ENCODE measurements around the gene DCC.

Gene DCC

GRCh38 chr18:52504589-52504988, 164.6 kb downstream of the DCC start:
- H3K4me3 ChIP-seq (ENCODE audit: insufficient read depth in 1 of 2, low read depth in 1 of 2, low read length in 2 of 2) = no peak overlapping the region
- H3K27me3 ChIP-seq (ENCODE audit: control insufficient read depth in 1 of 2, insufficient read depth in 1 of 2, low read length in 2 of 2) = no peaks in the 10 kb centered on the region
- H3K18ac ChIP-seq (ENCODE audit: low read depth in 1 of 2, low read length in 2 of 2) = no peak overlapping the region
- no peak for DNase-seq
- no peaks in the 10 kb centered on the region for H3K4me1 ChIP-seq (ENCODE audit: control insufficient read depth, insufficient read depth, low read depth, low read length)
- H2BK15ac ChIP-seq (ENCODE audit: low read depth, poor library complexity, severe bottlenecking) = no peak overlapping the region
- H3K14ac ChIP-seq (ENCODE audit: low read length in 2 of 2) = no peak overlapping the region
- no peak overlapping the region for H3K4me2 ChIP-seq (ENCODE audit: low read length, poor library complexity, severe bottlenecking)
- no peak overlapping the region for H2BK12ac ChIP-seq (ENCODE audit: low read length in 2 of 2)
- H4K91ac ChIP-seq (ENCODE audit: low read length) = no peak overlapping the region
- no peaks in the 10 kb centered on the region for H3K9me3 ChIP-seq (ENCODE audit: control insufficient read depth, low read length)
- WGBS = 63% methylated on average over 5 of the region's 5 CpGs
- H2BK5ac ChIP-seq (ENCODE audit: low read depth, low read length, poor library complexity, severe bottlenecking) = no peak overlapping the region
- no peak overlapping the region for H4K8ac ChIP-seq (ENCODE audit: low read length)
- no peak overlapping the region for H2AFZ ChIP-seq (ENCODE audit: low read depth, low read length)
- H2AK5ac ChIP-seq (ENCODE audit: low read length, severe bottlenecking) = no peak overlapping the region
- no peak overlapping the region for H3K9ac ChIP-seq (ENCODE audit: low read length)
- no peak overlapping the region for H3K27ac ChIP-seq (ENCODE audit: low read length, poor library complexity, severe bottlenecking)
- H3K36me3 ChIP-seq (ENCODE audit: control insufficient read depth in 1 of 2, insufficient read depth in 2 of 2, low read depth in 1 of 2, low read length in 2 of 2) = no peaks in the 10 kb centered on the region
- no peak overlapping the region for H3K23ac ChIP-seq (ENCODE audit: low read length in 2 of 2)
- no peak overlapping the region for H3K4ac ChIP-seq (ENCODE audit: low read depth in 1 of 2, low read length in 2 of 2)
- no peaks in the 10 kb centered on the region for H3K79me1 ChIP-seq (replicated peaks; ENCODE audit: low read length, poor library complexity, severe bottlenecking)
- no peak overlapping the region for H2BK120ac ChIP-seq (ENCODE audit: low read depth, low read length)

GRCh38 chr18:52510139-52510538, 170.1 kb downstream of the DCC start:
- Histone ChIP-seq H2BK5ac (ENCODE audit: low read depth, low read length, poor library complexity, severe bottlenecking) (no peak overlapping the region), H2AFZ (ENCODE audit: low read depth, low read length) (no peak overlapping the region), H2AK5ac (ENCODE audit: low read length, severe bottlenecking) (no peak overlapping the region), H3K4me1 (ENCODE audit: control insufficient read depth, insufficient read depth, low read depth, low read length) (no peaks in the 10 kb centered on the region), H3K14ac (ENCODE audit: low read length in 2 of 2) (no peak overlapping the region), H3K9me3 (ENCODE audit: control insufficient read depth, low read length) (no peaks in the 10 kb centered on the region), H3K9ac (ENCODE audit: low read length) (no peak overlapping the region), H2BK12ac (ENCODE audit: low read length in 2 of 2) (no peak overlapping the region), H3K4ac (ENCODE audit: low read depth in 1 of 2, low read length in 2 of 2) (no peak overlapping the region), H3K18ac (ENCODE audit: low read depth in 1 of 2, low read length in 2 of 2) (no peak overlapping the region), H4K91ac (ENCODE audit: low read length) (no peak overlapping the region), H2BK15ac (ENCODE audit: low read depth, poor library complexity, severe bottlenecking) (no peak overlapping the region), H3K23ac (ENCODE audit: low read length in 2 of 2) (no peak overlapping the region), H3K79me1 (replicated peaks; ENCODE audit: low read length, poor library complexity, severe bottlenecking) (no peaks in the 10 kb centered on the region), H3K27ac (ENCODE audit: low read length, poor library complexity, severe bottlenecking) (no peak overlapping the region), H3K27me3 (ENCODE audit: control insufficient read depth in 1 of 2, insufficient read depth in 1 of 2, low read length in 2 of 2) (no peaks in the 10 kb centered on the region), H3K4me3 (ENCODE audit: insufficient read depth in 1 of 2, low read depth in 1 of 2, low read length in 2 of 2) (no peak overlapping the region), H2BK120ac (ENCODE audit: low read depth, low read length) (no peak overlapping the region), H3K36me3 (ENCODE audit: control insufficient read depth in 1 of 2, insufficient read depth in 2 of 2, low read depth in 1 of 2, low read length in 2 of 2) (no peaks in the 10 kb centered on the region), H4K8ac (ENCODE audit: low read length) (no peak overlapping the region), H3K4me2 (ENCODE audit: low read length, poor library complexity, severe bottlenecking) (no peak overlapping the region)
- DNase-seq = no peak
- WGBS = 82% methylated on average over 3 of the region's 3 CpGs

- Histone ChIP-seq H3K4me1 (ENCODE audit: control insufficient read depth, insufficient read depth, low read depth, low read length) (no peaks in the 10 kb centered on the region), H3K4me2 (ENCODE audit: low read length, poor library complexity, severe bottlenecking) (no peak overlapping the region), H2AFZ (ENCODE audit: low read depth, low read length) (no peak overlapping the region), H2BK5ac (ENCODE audit: low read depth, low read length, poor library complexity, severe bottlenecking) (no peak overlapping the region), H2BK15ac (ENCODE audit: low read depth, poor library complexity, severe bottlenecking) (no peak overlapping the region), H3K14ac (ENCODE audit: low read length in 2 of 2) (no peak overlapping the region), H2BK12ac (ENCODE audit: low read length in 2 of 2) (no peak overlapping the region), H3K27me3 (ENCODE audit: control insufficient read depth in 1 of 2, insufficient read depth in 1 of 2, low read length in 2 of 2) (no peaks in the 10 kb centered on the region), H2AK5ac (ENCODE audit: low read length, severe bottlenecking) (no peak overlapping the region), H3K9me3 (ENCODE audit: control insufficient read depth, low read length) (no peaks in the 10 kb centered on the region), H3K79me1 (replicated peaks; ENCODE audit: low read length, poor library complexity, severe bottlenecking) (no peaks in the 10 kb centered on the region), H3K9ac (ENCODE audit: low read length) (no peak overlapping the region), H3K18ac (ENCODE audit: low read depth in 1 of 2, low read length in 2 of 2) (no peak overlapping the region), H2BK120ac (ENCODE audit: low read depth, low read length) (no peak overlapping the region), H4K91ac (ENCODE audit: low read length) (no peak overlapping the region), H3K4me3 (ENCODE audit: insufficient read depth in 1 of 2, low read depth in 1 of 2, low read length in 2 of 2) (no peak overlapping the region), H3K4ac (ENCODE audit: low read depth in 1 of 2, low read length in 2 of 2) (no peak overlapping the region), H3K36me3 (ENCODE audit: control insufficient read depth in 1 of 2, insufficient read depth in 2 of 2, low read depth in 1 of 2, low read length in 2 of 2) (no peaks in the 10 kb centered on the region), H3K27ac (ENCODE audit: low read length, poor library complexity, severe bottlenecking) (no peak overlapping the region), H3K23ac (ENCODE audit: low read length in 2 of 2) (no peak overlapping the region), H4K8ac (ENCODE audit: low read length) (no peak overlapping the region)
- DNase-seq = no peak
- 62% methylated on average over 2 of the region's 2 CpGs for WGBS
Observed at GRCh38 chr18:52518086-52518485, 178.1 kb downstream of the DCC start.

GRCh38 chr18:52519021-52519420, 179.0 kb downstream of the DCC start:
- Histone ChIP-seq H3K4me3 (ENCODE audit: insufficient read depth in 1 of 2, low read depth in 1 of 2, low read length in 2 of 2) (no peak overlapping the region), H3K27me3 (ENCODE audit: control insufficient read depth in 1 of 2, insufficient read depth in 1 of 2, low read length in 2 of 2) (no peaks in the 10 kb centered on the region), H2BK15ac (ENCODE audit: low read depth, poor library complexity, severe bottlenecking) (no peak overlapping the region), H3K4me2 (ENCODE audit: low read length, poor library complexity, severe bottlenecking) (no peak overlapping the region), H3K18ac (ENCODE audit: low read depth in 1 of 2, low read length in 2 of 2) (no peak overlapping the region), H3K4ac (ENCODE audit: low read depth in 1 of 2, low read length in 2 of 2) (no peak overlapping the region), H2BK12ac (ENCODE audit: low read length in 2 of 2) (no peak overlapping the region), H3K27ac (ENCODE audit: low read length, poor library complexity, severe bottlenecking) (no peak overlapping the region), H3K23ac (ENCODE audit: low read length in 2 of 2) (no peak overlapping the region), H3K79me1 (replicated peaks; ENCODE audit: low read length, poor library complexity, severe bottlenecking) (no peaks in the 10 kb centered on the region), H3K9me3 (ENCODE audit: control insufficient read depth, low read length) (no peaks in the 10 kb centered on the region), H2BK120ac (ENCODE audit: low read depth, low read length) (no peak overlapping the region), H2AFZ (ENCODE audit: low read depth, low read length) (no peak overlapping the region), H3K14ac (ENCODE audit: low read length in 2 of 2) (no peak overlapping the region), H2AK5ac (ENCODE audit: low read length, severe bottlenecking) (no peak overlapping the region), H3K9ac (ENCODE audit: low read length) (no peak overlapping the region), H3K4me1 (ENCODE audit: control insufficient read depth, insufficient read depth, low read depth, low read length) (no peaks in the 10 kb centered on the region), H2BK5ac (ENCODE audit: low read depth, low read length, poor library complexity, severe bottlenecking) (peak overlapping the region; percentile 5), H4K91ac (ENCODE audit: low read length) (no peak overlapping the region), H3K36me3 (ENCODE audit: control insufficient read depth in 1 of 2, insufficient read depth in 2 of 2, low read depth in 1 of 2, low read length in 2 of 2) (no peaks in the 10 kb centered on the region), H4K8ac (ENCODE audit: low read length) (no peak overlapping the region)
- 64% methylated on average over 1 of the region's 1 CpG for WGBS
- DNase-seq = no peak

Data from mesenchymal stem cell (in vitro differentiated cells and primary cell).